Hematopoietic multipotent progenitor cell treated with erythropoietin and hydrocortisone succinate and interleukin-3 and kit ligand, for 6 days (in vitro differentiated cells): ENCODE data around the gene FAM227B.
A peak's percentile ranks its signal among the peaks of the same experiment; 100 is the strongest.
"Not testable (repeated sequence)": the region's sequence is repeated elsewhere in the genome, so short reads cannot be mapped to it uniquely, and the experiment has no call there.

Experiments used
- DNase-seq: peaks from one replicate; pipeline ENCODE4 v3.0.0-alpha.2; 2015

FAM227B gene

DNA sequence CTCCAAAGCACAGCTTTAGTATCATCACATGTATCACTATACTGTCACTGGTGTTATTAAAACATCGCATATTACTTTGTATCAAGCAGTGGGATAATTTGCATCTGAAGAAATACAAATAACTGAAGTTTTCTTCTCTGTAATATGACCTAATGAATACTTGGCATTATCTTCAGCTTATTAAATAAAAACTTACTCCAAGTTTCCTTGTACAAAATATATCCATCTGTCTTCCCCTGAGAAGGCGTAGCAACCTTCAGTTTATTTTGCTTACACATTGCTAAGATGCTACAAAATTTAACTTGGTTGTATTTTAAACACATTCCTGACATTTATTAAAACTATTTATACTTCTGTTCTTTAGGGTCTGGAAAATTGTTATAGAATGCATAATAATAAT, 183.9 kb downstream of the FAM227B start:
- DNase-seq: no peak

DNA sequence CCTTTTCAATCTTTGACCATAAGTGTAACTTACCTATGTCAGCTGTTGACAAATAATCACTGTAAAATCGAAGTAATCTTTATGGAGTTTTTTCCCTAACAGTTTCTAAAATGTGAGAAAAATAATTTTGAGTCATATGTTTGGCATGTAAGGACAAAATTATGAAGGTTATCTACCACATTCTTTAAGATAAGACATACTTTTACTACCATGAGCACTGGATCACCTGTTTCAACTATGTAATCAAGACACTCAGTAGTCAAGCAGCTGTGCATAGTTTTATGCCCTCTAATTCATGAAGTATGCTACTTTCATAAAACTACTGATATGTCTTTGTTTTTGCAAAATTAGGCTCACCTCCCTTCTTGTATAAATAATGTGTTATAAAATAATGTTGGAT, 185.4 kb downstream of the FAM227B start:
- no peak for DNase-seq

DNA sequence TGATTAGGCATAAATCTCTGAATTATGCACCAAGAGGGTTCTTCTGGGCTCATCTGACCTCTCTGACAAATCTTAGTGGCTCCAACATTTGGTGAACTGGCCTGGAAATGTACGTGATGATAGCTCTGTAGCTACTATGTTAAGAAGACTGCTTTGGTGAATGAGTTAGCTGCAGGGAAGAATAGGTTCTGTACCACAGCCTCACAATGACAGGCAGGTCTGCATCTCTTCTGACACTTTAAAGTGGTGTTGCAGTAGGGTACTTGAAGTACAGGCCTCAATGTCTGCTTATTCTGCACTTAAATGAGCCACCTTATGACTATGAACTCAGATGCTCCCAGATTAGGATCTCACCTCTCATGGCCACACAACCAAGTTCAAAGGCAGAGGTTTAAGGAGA, 190.6 kb downstream of the FAM227B start:
- DNase-seq: no peak

DNA sequence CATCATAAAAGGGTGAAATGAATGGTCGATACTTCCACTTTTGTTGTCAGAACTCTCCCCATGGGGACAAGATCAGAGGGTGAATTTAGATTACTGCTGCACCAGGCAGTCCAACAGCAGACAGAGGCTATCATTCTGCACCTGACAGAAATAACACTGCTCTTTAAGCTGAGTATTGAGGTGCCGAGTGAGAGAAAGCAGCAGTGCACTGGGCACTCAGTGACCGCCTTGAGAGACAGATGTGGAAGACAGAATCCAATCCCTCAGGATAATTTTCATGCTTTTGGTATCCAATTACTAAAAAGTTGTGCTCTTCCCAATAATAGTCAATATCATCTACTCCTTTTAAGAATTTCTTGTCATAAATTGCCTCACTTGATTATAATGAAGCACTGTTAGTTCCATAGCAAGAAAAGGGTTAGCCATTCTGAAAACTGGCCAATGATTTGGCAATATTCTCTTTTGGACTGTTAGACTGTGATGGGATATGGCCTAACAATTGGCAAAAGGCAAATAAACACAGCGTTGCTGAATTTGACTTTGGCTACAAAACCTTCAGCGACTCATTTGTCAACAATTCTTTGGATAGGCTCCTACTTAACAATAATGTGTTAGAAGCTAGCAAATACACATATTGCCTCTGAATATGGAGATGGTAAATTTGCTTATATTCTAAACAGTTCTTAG, 192.1 kb downstream of the FAM227B start:
- DNase-seq: no peak

DNA sequence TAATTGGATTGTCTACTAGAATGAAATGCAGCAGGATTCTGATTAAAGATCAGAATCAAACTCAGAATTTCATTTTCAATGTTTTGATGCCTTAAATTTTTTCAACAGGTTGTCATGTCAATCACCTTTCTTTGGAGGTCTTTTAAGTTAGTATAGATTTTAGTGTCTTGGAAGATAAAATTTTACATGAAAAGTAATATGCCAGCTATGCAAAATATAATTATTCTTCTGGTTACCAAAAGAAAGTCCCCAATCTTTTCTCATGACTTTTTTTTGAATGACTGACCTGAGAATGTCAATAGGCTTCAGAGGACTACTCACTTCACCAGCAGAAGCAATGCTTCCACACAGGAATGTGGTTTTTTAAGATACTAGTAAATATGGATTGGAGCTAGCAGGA, 193.2 kb downstream of the FAM227B start:
- DNase-seq: no peak

DNA sequence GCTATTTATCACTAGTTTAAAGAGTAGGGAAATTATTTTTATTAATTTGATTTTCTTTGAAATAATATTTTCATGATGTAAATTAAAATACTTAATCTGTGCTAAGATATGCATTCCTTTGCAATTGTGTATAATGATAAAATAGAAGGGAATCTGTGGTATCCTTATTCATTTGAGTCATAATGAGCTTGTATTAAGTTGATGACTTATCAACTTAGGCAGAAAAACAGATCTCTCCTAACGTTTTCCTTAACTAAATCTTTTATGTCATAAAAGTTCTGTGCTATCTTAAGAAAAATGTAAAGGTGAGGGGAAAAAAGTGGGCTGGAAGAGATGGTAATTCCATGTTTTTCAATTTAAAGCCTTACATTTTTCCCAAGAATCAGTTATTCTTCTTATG, 195.7 kb downstream of the FAM227B start:
- no peak for DNase-seq

DNA sequence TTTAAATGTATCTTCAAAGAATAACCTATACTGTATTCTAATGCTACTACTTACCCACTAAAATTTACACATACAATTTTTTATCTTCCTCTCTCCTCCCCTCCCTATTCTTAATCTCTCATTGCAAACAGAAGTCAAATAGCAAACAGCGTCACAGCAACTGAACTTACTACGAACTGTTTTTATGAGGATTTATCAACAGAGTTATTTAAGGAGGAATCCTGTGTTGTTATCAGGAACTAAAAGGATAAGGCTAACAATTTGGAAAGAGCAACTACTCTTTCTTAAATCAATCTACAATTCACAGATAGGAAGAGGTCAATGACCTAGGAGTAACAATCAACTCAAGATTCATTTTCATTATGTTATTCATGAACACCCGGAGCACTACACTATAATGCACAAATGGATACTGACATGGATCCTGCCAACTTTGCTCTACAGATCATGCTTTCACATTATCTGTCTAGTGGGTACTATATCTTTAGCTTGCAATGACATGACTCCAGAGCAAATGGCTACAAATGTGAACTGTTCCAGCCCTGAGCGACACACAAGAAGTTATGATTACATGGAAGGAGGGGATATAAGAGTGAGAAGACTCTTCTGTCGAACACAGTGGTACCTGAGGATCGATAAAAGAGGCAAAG, 196.6 kb downstream of the FAM227B start:
- no peak for DNase-seq

DNA sequence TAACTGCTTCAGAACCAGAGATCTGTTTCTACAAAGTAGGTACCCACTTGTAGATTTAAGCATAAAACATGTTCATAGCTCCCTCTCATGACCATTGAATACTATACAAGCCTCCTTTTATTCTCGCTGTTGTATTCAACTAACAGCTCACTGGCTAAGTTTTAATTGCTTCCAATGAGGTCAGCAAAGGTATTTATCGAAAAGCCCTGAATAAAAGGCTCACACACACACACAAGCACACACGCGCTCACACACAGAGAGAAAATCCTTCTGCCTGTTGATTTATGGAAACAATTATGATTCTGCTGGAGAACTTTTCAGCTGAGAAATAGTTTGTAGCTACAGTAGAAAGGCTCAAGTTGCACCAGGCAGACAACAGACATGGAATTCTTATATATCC, 197.6 kb downstream of the FAM227B start, which contains the start of gene FGF7:
TSS of gene FGF7 (plus strand) at position 222 of the 400 bp plus-strand sequence. CDS start 1,056 bp downstream, outside the sequence.
- no peak for DNase-seq

DNA sequence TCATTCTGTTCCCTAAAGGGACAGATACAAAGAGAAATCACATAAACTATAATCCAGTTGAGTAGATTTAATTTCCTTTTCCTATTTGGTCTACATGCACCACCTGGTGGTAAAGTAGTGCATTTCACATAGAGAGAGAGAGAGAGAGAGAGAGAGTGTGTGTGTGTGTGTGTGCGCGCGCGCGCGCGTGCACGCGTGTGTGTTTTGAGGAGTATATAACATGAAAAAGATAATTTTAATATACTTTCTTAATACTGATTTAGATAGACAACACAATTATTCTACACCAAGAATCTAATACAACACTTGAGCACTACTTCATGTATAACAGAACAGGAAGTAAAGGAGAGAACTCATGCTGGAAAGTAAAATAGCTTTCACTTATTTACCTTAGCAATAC, 198.6 kb downstream of the FAM227B start:
- DNase-seq: peak; percentile 59

DNA sequence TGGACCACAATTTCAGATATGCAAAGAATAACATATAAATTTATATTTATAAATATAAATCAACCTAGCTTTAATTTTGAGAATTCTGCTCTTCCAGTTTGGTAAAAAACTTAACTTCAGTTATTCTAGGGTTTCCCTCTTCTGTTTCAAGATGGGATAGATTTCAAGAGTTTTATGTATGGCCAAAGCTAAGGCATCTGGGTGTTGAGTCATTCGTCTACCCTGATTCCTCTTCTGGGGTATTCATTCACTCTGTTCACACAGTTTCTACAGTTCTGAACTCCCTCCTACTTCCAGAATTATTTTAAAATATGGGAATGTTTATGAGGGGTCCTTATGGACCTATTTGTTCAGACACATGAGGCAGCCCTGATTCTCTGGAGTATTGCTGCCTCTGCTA, 201.8 kb downstream of the FAM227B start:
- no peak for DNase-seq

DNA sequence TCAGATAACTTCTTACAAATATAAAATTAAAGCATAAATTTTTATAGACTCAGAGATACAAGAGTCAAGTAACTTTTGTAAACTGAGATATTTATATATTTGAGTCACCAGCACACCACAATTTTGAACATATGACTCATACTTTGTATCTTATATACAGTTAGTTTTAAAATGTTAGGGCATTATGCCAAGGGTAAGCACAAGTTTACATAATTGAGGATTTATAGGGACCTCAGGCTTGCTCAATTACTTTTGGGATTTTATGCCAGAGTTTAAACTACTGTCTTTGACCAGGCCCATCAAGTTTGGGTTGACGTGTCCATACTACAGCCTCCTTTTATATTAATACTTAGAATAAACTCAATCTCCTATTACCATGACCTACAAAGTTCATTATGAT, 205.0 kb downstream of the FAM227B start:
- no peak for DNase-seq

DNA sequence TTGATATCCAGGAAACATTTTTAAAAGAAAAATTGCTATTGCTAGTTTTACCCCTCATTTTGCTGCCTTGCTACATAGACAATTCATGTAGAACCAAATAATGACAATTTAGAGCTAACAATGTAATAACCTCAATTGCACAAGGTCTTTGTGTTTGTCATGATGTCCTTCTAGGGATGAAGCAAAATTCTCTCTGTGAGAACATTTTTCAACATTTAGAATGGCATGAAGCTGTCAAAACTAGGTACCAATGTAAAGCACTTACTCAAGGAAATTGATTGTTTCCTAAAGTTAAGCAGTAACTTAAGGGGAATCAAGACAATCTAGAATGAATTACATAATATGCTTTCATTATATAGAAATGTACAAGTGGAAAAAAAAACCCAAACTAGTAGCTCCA, 205.5 kb downstream of the FAM227B start:
- no peak for DNase-seq

DNA sequence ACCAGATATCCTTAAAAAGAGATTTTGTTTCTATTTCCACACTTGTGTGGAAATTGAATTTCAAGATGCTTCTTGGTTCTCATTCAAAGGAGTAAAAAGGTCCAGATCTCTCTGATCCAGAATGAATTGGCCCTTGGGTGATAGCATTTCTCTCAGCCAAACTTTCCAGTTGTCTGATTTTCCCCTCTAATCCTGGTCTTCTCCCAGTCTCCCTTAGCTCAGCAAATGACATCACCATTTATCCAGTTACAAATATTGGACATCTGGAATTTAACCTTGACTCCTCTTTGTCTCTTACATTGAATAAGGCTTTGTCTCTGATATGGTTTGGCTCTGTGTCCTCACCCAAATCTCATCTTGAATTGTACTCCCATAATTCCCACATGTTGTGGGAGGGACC, 207.8 kb downstream of the FAM227B start:
- no peak for DNase-seq

DNA sequence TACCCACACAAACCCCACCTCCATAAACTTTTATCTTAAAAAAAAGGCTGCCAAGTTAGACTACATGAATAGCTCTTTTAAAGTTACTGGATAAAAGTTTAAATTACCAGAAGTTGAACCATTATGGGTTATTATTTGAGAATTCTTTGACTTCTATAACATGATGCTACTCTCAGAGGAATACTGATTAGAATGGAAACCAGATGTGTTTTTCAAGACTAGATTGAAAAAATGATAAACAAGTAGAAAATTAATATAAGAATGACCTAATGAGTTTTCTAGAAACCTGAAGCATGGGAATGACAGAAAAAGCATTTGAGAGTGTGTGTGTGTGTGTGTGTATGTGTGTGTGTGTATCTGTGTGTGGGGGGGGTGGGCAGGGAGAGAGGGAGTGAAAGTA, 210.0 kb downstream of the FAM227B start:
- no peak for DNase-seq

DNA sequence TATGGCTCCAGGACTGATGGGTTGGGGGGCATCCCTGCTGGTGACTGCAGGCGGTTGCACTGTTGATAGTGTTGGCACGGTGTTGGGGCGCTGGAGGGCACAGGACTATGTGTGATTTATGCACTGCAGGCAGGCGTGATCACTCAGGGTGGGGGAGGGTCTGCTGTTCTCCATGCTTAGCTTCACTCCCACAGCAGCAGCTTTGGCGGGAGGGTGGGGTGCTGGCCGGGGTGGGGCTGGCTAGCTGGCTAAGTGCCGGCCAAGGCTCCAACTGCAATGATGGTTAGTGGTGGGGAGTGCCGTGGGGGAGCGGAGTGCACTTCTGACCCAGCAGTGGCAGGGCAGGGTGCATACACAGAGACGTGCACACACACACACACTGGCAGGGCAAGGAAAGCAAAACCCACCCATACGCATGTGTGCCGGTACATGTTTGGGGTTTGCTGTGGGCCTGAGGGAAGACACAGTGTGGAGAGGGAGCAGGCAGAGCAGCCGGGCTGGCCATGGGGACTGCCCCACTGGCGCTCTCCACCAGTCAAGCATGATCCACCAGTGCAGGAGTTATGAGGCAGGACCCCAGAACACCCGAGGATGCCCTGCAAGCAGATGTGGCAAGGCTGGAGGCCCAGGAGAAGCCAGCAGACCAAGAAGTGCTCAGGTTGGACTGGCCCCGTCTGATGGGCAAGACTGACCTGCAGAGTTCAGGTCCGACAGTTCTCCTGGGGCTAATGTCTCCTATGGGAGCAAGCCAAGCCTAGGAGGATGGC, 214.1 kb downstream of the FAM227B start:
- DNase-seq: no peak

DNA sequence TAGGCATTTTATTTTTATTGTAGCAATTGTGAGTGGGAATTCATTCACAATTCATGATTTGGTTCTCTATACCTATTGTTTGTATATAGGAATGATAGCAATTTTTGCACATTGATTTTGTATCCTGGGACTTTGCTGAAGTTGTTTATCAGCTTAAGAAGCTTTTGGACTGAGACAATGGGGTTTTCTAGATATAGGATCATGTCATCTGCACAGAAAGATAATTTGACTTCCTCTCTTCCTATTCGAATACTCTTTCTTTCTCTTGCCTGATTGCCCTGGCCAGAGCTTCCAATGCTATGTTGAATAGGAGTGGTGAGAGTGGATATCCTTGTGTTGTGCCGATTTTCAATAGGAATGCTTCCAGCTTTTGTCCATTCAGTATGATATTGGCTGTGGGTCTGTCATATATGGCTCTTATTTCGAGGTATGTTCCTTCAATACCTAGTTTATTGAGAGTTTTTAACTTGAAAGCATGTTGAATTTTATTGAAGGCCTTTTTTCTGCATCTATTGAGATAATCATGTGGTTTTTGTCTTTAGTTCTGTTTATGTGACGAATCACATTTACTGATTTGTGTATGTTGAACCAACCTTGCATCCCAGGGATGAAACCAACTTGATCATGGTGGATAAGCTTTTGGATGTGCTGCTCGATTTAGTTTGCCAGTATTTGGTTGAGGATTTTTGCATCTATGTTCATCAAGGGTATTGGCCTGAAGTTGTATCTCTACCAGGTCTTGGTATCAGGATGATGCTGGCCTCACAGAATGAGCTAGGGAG, 217.9 kb downstream of the FAM227B start:
- DNase-seq: not testable (repeated sequence)

DNA sequence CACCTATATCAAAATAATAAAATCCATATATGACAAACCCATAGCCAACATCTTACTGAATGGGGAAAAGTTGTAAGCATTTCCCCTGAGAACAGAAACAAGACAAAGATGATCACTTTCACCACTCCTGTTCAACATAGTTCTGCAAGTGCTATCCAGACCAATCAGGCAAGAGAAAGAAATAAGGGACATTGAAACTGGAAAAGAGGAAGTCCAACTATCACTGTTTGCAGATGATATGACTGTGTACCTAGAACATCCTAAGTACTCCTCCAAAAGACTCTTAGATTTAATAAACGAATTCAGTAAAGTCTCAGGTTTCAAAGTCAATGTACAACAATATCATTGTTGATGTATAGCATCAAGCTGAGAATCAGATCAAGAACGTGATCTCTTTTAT, 233.1 kb downstream of the FAM227B start:
- peak; percentile 13 for DNase-seq

DNA sequence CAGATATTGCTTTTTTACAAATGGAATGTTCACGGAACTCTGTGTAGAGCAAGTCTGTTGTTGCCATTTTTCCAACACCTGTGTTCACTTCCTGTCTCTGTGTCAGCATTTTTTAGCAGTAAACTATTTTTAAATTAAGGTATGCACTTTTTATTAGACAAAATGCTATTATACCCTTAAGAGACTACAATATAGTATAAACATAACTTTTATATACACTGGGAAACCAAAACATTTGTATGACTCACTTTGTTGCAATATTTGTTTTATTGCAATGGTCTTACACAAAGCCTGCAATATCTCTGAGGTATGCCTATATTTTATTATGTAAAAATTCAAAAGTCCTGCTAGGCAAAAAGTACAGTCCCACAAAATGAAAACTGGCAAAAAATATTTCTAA, 237.4 kb downstream of the FAM227B start:
- DNase-seq: no peak

DNA sequence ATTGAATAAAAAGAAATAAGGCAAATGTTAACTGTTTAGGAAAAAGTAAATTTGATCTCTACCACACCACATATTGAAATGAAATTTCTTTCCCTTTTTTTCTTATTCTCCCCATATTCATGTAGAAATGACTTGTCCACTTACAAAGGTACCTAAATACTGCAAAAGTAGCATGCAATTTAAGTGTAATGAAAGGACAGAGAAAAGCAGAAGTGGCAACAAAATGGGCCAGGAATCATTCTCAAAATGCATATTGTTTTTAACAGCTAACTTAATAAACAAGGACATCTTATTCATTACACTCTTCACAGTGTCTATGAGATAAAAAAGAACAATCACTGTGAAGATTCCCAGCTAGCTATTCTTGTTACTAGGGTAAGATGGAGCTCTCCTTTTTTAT, 238.2 kb downstream of the FAM227B start:
- no peak for DNase-seq

DNA sequence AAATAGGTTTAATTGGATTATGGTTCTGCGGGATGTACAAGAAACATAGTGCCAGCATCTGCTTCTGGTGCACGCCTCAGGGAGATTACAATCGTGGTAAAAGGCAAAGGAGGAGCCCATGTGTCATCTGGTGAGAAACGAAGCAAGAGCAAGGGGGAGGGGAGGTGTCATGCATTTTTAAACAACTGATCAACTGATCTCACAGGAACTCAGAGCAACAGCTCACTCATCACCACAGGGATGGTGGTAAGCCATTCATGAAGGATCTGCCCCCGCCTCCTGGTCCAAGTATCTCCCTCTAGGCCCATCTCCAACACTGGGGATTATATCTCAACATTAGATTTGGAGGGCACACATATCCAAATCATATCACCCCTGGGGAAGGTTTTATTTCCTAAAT, 239.7 kb downstream of the FAM227B start:
- peak; percentile 2 for DNase-seq

DNA sequence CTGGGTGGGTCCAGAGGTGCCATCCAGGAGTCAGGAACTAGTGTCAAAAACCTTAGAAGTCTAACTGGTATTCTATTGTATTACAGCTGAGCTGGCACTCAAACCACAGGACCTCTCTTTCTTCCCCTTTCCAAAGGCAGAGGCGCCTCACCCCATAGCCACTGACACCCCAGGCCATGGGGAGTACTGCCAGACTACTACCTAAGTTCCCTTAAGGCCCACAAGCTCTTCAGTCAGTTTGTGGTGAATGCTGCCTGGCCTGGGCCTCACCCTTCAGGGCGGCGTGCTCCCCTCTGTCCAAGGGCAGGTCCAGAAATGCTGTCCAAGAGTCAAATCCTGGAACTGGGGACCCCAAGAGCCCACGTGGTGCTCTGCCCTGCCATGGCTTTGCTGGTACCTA, 240.6 kb downstream of the FAM227B start:
- peak; percentile 27 for DNase-seq

DNA sequence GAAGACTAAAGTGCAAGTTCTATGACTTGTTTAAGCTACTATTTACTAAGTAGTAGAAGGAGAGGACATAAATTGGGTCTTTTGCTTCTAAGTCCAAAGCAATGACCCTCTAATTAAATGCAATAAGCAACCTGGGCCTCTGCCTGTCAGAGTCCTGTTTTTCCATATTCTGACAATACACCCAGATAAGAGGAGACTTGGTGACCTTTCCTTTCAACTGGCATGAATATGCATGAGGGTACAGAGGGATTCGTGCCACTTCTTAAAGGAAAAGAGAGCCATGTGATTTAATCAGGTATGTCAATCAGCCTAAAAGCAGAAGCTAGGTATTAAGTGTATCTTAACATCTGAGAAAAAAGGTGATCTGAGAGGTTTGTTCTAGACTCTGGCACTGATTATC, 248.3 kb downstream of the FAM227B start:
- no peak for DNase-seq

DNA sequence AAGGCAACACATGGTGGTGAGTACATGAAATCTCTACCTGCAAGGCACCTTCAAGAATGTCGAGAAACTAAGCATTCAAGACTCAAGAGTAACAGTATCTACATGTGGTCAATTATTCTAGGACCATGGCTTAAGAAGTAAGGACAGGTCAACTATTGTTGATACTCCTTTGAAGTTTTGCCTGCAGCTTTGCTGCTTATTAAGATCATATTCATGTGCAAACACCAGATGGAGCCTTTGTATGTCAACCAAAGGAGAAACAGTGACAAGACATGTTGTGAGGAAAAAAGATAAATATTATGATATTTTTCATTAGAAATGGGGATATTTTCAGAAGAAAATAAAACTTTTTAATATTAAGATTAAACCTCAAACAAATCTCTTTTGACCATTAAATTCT, 249.8 kb downstream of the FAM227B start:
- peak; percentile 60 for DNase-seq
